ENCODE measurements around the gene ATP2C2. TPM values are rescaled to one million over a fixed set of nuclear protein-coding genes. Genes with fewer than 3 reads are reported as not detected.

ATP2C2 gene
- total RNA-seq, 6 donors from 2014 or later = 36.6 to 153 (median 61.5) TPM

DNA sequence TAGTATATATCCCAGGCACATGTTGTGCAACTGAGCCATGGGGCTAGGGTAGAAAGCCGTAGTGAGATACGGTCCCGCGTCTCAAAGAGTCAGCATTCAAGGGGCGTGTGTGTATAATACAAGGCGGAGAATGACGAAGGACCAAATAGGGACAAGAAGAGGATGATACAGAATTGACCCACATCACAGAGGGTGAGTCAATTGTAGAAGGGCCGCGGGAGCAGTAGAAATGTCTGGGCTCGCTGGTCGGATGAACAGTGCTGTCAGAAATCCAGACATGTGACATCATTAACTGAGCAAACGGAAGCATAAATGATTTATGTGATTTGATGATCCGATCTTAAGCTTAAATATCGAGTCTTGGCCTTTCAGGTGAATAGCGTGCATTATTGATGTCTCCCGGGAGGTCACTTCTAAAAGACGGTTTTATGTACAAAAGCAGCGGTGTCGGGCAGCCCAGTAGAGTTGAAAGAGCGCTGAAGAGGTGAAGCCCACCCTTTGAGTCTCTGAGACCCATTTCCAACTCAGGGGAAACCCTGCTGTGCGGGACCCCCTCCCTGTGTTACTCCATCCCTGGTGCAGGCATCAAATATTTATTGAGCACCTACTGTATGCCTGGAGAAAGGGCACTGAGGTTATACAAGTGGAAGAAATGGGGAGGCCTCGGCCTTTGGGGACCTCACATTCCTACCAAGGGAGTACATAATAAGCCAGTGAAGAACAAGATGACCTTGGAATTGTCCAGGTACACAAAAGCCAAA is 45.1 kb downstream of the ATP2C2 start:
- H3K36me3 ChIP-seq = peaks cover 0 to 6% (median 0%) of the 10 kb centered on the region in 4 donors
- TF ChIP-seq POLR2A (IDR thresholded peaks at IDR 0.05) = no peak
- TF ChIP-seq POLR2AphosphoS5 (IDR thresholded peaks at IDR 0.05) = no peak
- TF ChIP-seq EP300 (IDR thresholded peaks at IDR 0.05) = no peak
- TF ChIP-seq, protein P1, sequence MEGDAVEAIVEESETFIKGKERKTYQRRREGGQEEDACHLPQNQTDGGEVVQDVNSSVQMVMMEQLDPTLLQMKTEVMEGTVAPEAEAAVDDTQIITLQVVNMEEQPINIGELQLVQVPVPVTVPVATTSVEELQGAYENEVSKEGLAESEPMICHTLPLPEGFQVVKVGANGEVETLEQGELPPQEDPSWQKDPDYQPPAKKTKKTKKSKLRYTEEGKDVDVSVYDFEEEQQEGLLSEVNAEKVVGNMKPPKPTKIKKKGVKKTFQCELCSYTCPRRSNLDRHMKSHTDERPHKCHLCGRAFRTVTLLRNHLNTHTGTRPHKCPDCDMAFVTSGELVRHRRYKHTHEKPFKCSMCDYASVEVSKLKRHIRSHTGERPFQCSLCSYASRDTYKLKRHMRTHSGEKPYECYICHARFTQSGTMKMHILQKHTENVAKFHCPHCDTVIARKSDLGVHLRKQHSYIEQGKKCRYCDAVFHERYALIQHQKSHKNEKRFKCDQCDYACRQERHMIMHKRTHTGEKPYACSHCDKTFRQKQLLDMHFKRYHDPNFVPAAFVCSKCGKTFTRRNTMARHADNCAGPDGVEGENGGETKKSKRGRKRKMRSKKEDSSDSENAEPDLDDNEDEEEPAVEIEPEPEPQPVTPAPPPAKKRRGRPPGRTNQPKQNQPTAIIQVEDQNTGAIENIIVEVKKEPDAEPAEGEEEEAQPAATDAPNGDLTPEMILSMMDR (IDR thresholded peaks at IDR 0.05) = no peak
- H3K9me3 ChIP-seq = no peaks in the 10 kb centered on the region
- DNase-seq (no peak), ATAC-seq (ENCODE audit: low FRiP score in 2 of 2) (no peak)
- no peaks in the 10 kb centered on the region for H3K4me1 ChIP-seq
- 93 to 96% methylated on average over 22 of the region's 22 CpGs for WGBS, 2 donors
- no peak overlapping the region for H3K4me3 ChIP-seq
- H3K27ac ChIP-seq = no peak overlapping the region
- no peaks in the 10 kb centered on the region for H3K27me3 ChIP-seq

DNA sequence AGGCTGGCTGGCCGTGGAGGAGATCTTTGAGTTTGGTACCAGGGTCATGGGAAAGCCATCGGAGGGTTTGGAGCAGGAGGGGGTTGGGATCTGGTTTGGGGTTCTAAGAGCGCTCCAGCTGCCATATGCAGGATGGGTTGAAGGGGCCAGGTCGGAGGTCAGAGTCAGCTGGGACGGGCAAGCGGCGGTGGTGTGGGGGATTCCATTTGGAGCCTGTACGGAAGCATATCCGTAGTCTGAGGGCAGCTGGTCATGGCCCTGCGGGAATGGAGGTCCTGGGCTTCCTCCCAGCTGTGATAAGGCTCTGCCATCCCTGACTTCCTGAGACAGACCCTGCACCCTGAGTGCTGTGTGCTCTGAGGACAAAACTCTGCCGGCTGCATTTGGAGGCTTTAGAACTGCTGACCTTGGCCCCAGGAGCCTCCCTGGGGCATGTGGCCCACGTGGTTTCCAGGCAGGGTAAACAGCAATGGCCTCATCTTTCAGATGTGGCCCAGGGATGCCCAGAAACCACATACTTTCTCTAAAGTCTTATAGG is 46.5 kb downstream of the ATP2C2 start:
- no peaks in the 10 kb centered on the region for H3K9me3 ChIP-seq
- DNase-seq (no peak), ATAC-seq (ENCODE audit: low FRiP score in 2 of 2) (no peak)
- H3K4me3 ChIP-seq = no peak overlapping the region
- no peaks in the 10 kb centered on the region for H3K4me1 ChIP-seq
- H3K27me3 ChIP-seq = no peaks in the 10 kb centered on the region
- TF ChIP-seq POLR2AphosphoS5 (IDR thresholded peaks at IDR 0.05) (no peak), EP300 (IDR thresholded peaks at IDR 0.05) (no peak), POLR2A (IDR thresholded peaks at IDR 0.05) (no peak)
- TF ChIP-seq, protein P1 (IDR thresholded peaks at IDR 0.05) = no peak
- H3K27ac ChIP-seq = no peak overlapping the region
- 65 to 79% methylated on average over 4 to 12 of the region's 12 CpGs for WGBS, 2 donors
- peaks cover 0 to 3% (median 0%) of the 10 kb centered on the region in 4 donors for H3K36me3 ChIP-seq

DNA sequence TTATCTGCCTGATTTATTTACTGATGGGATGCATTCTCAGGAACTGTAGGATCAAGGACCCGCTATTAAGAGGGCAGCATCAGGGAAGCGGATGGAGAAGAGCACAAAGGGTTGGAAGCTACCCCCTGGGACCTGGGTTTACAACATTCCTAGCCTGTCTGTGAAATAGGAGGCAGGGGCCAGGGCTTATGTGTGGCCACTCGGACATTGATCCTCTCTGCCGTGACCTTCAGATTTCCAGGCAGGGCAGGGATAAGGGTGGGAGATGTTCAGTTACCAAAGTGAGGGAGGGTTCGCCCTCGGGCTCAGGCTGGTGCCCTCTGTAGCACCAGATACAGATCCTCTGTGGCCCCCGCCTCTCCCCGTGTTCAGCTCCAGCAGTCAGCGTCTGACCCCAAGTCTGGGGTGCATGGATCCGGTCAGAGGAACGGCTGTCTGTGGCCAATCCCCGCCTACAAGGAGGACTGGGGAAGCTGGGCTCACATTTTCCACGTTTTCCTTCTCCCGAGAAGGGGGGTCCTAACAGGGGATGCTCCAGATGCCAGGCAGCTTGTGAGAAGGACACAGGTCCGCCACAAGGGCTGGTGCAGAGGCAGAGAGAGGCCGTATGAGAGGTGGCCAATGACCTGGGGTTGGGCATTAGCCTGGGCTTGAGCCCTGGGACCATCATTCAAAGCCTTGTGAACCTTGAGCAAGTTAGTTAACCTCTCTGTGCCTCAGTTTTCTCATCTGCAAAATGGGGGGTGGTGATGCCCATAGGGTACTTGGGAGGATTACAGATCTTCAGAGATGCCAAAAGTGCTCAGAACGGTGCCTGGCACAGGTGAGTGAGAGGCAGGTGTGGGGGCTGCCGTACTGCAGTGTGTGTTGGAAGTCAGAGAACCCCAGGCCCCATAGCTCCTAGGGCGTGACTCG is 48.3 kb downstream of the ATP2C2 start:
- ATAC-seq (ENCODE audit: low FRiP score in 2 of 2) (no peak), DNase-seq (no peak)
- H3K27ac ChIP-seq = no peak overlapping the region
- H3K27me3 ChIP-seq = no peaks in the 10 kb centered on the region
- no peaks in the 10 kb centered on the region for H3K4me1 ChIP-seq
- no peaks in the 10 kb centered on the region for H3K9me3 ChIP-seq
- 74 to 84% methylated on average over 18 to 20 of the region's 20 CpGs for WGBS, 2 donors
- H3K4me3 ChIP-seq = no peak overlapping the region
- H3K36me3 ChIP-seq = peaks cover 0 to 3% (median 0%) of the 10 kb centered on the region in 4 donors
- TF ChIP-seq EP300 (IDR thresholded peaks at IDR 0.05) (no peak), POLR2AphosphoS5 (IDR thresholded peaks at IDR 0.05) (no peak), POLR2A (IDR thresholded peaks at IDR 0.05) (no peak)
- TF ChIP-seq, protein P1 (IDR thresholded peaks at IDR 0.05) = no peak

DNA sequence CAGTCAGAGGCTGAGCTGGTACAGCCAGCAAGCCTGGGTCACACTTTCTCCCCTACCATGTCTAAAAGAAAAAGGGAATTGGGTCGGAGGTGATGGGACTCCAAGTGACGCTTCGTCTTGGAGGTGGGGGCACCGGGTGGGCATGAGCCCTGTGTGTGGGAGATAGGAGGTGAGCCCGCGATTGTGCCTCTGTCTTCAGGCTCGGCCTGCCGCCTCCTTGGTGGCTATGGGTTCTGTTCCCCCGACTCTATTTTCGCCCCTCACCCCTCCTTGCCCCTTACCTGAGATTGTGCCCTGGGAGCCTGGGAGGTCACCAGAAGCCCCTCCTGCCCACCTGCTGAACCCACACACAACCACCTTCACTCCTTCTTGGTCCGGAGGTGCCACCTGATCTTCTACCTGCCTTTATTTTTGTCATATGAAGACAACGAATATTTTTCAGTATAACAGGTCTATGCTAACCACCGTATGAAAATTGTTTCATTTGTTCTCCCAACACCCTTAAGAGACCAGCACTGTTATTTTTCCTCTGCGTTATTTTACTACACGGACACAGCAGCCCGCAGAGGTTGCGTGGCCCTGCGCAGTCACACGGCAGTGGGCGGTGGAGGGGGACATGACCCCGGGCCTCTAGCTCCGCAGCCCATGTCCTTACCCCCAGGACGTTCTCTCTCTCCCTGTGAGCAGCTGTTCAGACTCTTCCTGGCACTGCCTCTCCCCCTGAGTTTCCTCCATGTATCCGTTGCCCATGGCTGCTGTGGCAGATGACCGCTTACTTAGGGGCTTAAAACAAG is 49.9 kb downstream of the ATP2C2 start:
- Histone ChIP-seq H3K27me3 (no peaks in the 10 kb centered on the region), H3K9me3 (no peaks in the 10 kb centered on the region), H3K27ac (no peak overlapping the region), H3K4me3 (no peak overlapping the region), H3K4me1 (no peaks in the 10 kb centered on the region), H3K36me3 (peaks cover 0 to 8% (median 0%) of the 10 kb centered on the region in 4 donors)
- TF ChIP-seq EP300 (IDR thresholded peaks at IDR 0.05) (no peak), POLR2AphosphoS5 (IDR thresholded peaks at IDR 0.05) (no peak), POLR2A (IDR thresholded peaks at IDR 0.05) (no peak)
- TF ChIP-seq, protein P1 (IDR thresholded peaks at IDR 0.05) = no peak
- ATAC-seq (ENCODE audit: low FRiP score in 2 of 2) (no peak), DNase-seq (no peak)
- 90 to 94% methylated on average over 25 of the region's 25 CpGs for WGBS, 2 donors
